Stimulated activated naive CD4-positive, alpha-beta T cell (primary cell): Measurements from ENCODE around the gene PRTG.
"Not testable (repeated sequence)": the region's sequence is repeated elsewhere in the genome, so short reads cannot be mapped to it uniquely, and the experiment has no call there.

ENCODE experiments used
- DNase-seq, 6 experiments: peaks; one replicate each; lab custom pipeline; 2025; lab: John Stamatoyannopoulos, UW

Gene PRTG

DNA sequence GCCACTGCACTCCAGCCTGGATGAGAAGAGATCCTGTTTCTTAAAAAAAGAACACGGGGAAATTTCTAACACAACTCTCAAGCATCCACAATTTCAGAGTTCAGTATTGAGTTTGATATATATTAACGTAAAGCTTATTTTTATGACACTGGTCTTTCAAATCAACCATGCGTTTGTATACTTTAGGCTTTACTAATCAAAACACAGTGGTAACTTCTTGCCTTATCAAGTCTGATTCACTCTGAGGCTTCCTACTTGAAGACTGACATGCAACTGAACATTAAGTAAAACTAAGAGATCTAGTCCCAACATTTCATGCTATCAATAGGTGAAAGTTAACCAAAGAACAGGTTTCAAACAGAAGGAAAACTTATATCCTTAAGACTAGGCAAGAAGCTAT, 46.7 kb downstream of the PRTG start:
- DNase-seq, result no peak

DNA sequence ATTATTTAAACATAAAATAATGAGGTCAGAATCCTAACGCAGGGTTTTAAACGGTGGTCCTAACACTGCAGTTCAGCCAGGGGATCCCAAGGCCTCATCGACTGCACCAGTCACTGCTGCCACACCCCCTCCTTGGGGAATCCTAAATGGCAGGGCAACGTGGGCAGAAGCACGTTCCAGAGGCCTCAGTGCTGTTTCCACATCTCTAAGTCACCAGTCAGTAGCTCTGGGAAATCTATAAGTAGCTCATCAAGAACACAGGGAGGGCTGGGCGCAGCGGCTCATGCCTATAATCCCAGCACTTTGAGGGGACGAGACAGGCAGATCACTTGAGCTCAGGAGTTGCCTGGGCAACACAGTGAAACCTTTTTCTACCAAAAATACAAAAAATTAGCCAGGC, 47.5 kb downstream of the PRTG start:
- no peak for DNase-seq

DNA sequence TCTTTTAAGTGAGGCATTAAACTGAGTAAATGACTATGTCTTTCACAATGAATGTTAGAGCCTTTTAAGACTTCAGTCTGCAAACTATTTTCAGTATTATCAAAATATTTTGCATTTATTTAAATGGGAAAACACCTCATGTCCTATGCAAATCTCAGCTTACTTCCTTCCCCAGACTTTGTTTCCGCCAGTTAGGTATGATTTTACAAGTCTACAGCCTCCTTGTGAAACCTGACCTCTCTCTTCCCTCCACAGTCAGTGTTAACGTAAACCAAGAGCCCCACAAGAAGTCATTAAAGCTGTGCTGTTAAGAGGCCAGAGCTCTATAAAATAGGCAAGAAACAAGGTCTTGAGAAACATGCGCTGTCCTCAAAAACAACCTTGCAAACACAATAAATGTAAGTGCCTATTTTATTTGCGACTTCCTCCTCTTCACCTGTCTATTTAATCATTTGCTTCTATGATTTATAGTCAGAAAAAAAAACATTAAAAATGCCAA, 48.3 kb downstream of the PRTG start:
- DNase-seq, result no peak

DNA sequence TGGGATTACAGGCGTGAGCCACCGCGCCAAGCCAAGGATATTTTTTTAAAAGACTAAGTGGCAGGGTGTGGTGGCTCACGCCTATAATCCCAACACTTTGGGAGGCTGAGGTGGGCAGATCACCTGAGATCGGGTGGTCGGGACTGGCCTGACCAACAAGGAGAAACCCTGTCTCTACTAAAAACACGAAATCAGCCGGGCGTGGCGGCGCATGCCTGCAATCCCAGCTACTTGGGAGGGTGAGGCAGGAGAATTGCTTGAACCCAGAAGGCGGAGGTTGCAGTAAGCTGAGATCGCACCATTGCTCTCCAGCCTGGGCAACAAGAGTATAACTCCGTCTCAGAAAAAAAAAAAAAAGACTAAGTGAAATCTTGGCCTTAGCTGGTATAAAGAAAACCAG, 49.8 kb downstream of the PRTG start:
- DNase-seq, result not testable (repeated sequence)

DNA sequence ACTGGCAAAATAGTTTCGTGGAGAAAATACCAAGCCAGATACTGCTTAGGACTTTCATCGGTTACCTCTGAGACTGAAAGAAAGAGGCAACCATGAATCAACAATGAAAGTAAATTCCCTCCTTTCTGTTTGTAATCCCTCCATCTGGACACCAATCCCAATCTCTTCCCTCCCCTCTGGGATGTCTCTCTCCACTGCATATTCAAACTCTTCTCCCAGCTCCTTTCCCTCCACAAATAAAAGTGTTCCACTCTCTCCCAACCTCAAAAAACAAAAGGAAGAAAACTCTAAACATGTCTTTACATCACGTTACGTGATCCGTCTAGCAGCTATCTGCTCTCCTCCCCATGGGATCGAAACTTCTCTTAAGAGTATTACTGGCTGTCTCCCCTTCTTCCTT, 55.2 kb downstream of the PRTG start:
- no peak for DNase-seq

DNA sequence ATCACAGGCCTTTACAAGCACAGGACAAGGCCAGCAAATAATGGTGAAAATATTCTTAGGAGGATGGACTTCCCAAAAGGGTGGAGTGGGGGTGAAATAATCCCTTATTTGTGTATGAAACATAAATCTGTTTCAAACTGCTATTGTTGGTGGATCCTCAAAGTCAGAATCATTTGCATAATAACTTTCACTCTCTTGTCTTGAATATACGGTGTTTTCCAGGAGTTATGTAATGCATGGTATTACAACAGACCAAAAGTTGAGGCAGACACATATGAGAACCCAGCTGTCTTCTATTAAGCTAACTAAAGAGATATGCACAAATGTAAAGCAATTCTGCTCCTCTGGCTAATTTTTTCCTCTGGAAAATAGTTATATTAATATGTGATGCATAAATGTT, 57.7 kb downstream of the PRTG start:
- DNase-seq, result no peak

DNA sequence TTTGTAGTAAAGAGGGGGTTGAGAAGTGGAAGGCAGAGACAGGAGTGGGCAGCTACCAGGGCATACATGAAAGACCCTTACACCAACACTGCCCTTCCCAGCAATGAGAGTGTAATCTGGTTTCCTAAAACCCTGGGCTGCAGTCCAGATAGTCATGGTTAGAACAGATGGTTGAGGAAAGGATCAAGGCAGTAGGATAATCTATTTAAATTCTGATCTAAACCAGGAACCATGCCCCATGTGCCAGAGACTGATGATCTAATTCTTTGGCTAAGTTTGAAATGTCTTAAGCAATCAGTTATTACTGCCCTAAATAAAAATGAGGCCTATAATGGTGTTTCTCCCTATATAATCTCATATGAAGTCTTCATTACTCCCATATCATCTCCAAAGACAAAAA, 59.6 kb downstream of the PRTG start:
- no peak for DNase-seq

DNA sequence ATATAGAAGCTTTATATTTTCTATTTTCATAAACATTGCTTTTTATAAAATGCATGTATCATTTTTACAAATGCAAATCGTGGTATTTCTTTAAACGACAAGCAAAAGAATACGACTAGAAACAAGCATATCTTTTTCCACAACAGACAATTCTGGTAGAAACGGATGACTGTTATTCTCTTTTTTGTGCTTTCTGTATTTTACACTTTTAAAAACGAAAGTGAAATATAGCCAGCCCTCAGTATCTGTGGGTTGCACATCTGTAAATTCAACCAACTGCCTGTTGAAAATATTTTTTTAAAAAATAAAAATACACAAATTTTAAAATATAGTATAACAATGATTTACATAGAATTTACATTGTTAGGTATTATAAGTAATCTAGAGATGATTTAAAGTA, 61.3 kb downstream of the PRTG start:
- DNase-seq, result no peak

DNA sequence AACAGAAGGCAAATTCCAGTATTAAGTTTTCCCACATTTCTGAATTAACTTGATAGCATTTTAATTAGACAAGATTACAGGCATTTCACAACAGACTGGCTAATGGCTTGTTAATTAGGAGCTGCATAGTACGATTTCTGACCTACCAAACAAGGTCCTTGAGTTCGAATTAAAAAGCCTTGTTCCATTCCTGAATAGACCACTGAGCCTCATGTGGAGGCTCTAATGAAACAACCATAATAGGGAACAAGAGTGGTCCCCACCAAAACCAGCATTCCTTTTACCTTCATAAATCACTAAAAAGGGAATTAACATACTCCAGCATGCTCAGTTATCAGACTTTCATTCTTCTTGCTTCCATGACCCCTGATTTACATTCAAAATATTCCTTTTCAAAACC, 66.4 kb downstream of the PRTG start:
- no peak for DNase-seq

DNA sequence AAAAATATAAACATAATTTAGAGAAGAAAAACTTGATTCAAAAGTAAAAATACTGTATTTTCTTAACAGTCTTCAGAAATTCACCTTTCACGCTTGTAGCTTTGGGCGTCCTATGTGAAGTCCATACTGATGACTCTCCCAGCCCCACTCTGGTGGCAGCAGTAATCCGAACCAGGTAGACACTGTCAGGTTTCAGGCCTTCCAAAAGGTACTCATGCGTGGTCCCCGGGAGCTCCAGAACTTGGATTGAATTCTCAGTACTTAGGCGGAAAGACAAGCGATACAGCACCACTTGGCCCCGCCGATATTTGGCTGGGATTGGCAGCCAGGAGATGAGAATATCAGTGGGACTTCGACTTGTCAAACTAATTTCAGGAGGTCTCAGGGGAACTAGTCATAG, 69.7 kb downstream of the PRTG start:
- no peak for DNase-seq

DNA sequence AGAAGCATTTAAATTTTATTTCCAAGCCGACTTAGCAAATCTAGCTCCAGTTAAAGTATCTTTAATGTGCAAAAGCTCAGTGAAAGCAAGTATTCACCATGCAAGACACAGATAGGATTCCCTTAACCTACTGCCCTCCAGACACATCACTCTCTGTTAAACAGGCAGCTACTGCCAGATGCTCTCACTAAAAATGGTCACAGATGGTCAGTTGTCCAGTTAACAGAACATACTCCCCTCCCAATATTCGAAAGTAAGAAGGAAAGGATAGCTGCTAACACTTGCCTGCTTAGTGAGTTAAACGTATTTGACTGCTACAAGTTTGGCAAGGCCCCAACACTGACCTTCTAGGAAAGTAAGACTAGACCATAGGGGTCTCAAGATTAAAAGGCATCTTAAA, 73.7 kb downstream of the PRTG start:
- DNase-seq, result no peak

DNA sequence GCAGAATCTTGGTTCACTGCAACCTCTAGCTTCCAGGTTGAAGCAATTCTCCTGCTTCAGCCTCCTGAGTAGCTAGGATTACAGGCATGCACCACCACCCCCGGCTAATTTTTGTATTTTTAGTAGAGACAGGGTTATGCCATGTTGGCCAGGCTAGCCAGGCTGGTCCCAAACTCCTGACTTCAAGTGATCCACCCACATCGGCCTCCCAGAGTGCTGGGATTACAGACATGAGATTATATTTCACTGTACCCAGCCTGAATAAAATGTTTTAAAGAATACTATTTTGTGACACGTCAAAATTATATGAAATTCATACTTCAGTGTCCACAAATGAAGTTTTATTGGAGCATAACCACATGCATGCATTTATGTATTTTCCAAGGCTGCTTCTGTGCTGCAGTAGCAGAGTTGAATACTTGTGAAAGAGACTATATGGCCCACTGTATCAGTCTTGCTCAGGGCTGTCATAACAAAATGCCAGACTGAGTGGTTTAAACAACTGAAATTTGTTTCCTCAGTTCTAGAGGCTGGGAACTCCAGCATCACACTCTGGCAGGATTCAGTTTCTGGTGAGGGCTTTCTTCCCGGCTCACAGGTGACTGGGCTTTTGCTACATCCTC, 77.2 kb downstream of the PRTG start:
- no peak for DNase-seq

DNA sequence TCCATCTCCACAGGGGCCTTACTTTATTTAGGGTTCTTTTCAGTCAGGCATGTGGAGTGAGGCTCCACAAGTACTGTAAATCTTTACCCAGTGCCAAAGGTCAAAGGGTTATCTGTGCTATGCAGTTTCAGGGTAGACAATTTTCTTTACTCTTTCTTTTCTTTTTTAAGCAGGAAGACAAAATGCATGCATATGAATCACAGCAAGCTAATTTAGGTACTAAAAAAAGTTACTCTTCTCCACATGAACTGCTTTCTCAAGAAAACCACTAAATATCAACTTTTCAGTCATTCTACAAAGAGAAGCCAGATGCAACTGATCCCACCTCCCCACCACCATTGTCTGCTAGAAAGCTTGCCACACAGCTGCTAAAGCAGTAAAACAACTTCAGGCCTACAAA, 81.5 kb downstream of the PRTG start:
- no peak for DNase-seq

DNA sequence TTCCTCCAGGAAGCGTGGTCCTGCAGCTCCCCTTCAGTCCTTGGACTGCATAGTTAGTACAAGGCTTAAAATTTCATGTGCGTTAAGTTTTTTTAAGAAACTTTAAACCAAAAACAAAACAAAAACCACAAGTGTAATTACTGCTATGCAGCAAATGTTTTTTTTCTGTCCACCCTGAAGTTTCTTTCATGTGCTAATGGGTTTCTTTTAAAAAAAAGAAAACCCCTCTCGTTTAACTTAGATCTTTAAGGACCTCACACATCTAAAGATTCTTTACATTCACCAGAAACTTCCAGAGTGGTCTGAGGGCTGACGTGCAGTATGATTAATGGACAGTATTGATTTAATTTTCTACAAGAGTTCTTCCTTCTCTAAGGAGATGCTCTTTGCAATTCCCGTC, 82.8 kb downstream of the PRTG start:
- DNase-seq, result no peak

DNA sequence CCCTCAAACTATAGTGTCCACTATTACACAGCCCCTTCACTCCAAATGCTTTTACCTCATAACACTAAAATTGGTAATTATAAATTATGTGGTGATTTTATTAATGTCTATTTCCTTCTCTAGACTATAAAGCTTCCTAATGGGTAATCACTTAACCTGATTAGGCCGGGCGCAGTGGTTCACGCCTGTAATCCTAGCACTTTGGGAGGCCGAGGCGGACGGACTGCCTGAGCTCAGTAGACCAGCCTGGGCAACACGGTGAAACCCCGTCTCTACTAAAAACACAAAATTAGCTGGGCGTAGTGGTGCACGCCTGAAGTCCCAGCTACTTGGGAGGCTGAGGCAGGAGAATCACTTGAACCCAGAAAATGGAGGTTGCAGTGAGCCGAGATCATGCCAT, 83.5 kb downstream of the PRTG start:
- DNase-seq, result no peak

DNA sequence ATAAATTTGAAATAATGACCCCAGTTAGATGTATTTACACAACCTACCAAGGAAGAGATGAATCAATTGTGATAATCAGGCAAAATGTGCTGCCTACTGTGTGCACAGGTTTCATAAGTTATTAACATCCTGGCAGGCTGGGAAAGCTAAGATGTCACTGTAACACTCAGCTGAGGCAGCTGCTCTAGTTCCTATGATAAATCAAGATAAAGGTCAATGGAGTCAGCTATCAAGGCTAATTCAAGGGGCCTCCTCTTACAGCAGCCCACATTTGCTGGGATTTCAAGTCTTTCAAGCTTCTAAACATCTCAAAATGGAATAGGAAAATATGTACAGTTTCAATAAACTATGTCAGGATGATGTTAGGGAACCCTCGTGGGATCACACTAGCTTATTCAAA, 84.1 kb downstream of the PRTG start:
- no peak for DNase-seq

DNA sequence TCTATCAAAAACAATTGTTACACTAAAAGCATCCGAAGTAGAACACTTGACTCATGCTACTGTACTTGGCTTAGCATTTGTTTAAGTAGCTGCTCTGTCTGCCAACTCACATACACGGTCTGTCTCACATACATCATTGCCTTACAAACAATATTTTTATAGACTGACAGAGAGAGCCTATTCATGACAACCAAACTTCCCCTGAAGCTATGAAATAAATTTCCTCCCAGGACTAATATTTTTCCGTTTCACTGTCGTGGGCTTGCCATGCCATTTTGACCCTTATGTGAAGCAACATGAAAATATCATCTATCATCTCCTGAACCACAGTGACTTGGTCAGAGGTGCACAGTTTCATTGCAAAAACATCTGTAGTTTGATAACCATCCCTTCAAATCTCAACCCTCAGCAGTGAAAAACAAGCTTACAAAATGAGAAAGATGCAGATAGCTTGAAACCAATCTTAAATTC, 88.4 kb downstream of the PRTG start:
- DNase-seq, result no peak

DNA sequence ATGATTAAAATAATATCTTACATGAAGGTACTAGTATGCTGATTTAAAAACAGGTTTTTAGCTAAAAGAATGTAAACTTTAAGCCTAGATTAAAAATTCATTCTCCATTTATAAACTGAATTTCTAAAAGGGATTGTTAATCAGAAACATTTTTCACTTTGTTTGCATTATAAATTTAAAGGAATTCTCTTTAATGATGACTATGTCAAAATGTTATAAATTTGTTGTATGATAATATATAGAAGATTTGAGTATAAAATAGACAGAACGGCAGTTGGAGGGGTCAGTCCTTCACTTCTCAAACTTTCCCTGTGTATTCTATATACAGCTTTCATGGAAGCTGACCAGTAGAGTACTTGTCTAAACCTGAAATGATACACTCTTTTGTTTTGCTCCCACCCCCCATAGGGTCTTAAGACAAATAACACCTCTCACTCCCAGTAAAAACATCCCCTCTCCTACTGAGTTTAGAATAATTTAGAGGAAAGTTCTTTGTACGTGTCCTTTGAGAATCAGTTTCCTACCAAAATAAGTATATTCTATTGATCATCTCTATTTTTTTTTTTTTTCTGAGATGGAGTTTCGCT, 90.0 kb downstream of the PRTG start:
- no peak for DNase-seq

DNA sequence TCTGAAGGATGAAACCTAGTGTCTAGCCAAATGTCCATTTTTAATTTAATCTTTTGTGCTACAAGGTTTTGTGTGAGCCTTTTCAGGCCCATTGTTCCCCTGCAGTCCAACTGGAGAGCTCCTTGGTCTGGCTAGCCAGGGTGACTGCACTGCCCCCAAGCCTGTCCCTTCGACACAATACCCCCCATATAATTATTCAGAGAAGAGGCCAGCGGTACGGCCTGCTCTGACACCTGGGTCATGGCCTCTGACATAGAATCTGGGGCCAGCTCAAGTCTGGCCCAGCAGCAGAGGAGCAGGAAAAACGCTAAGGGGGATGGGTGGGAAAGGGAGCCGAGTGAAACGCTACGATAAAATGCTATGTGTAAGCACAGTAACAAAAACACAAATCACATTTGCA, 90.6 kb downstream of the PRTG start:
- no peak for DNase-seq

DNA sequence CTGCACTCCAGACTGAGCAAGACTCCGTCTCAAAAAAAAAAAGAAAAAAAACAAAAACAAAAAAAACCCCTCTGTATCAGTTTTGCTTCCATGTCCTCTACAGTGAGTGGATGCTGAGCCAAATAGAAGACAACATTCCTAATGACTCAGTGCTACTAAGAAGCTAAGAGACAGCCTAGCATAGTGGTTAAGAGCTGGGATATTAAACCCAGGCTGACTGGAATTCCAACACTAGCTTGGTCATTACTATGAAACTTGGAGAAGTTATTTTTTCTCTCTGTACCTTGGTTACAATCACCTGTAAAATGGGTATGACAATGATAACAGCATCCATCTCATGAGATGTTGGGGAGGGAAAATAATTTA, 93.9 kb downstream of the PRTG start:
- no peak for DNase-seq

DNA sequence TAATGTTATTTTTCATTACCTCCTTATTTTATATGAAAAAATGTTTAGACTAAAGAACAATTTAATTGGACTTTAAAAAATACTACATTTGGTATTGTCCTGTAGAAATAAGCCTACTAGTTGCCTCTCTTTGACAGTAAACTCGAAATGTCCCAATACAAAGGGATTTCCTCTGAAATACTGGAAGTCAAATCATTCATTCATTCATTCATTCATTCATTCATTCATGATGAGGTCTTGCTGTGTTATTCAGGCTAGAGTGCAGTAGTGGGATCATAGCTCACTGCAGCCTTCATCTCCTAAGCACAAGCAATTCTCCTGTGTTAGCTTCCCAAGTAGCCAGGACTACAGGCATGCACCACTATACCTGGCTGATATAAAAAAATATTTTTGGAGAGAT, 104.2 kb downstream of the PRTG start:
- no peak for DNase-seq

DNA sequence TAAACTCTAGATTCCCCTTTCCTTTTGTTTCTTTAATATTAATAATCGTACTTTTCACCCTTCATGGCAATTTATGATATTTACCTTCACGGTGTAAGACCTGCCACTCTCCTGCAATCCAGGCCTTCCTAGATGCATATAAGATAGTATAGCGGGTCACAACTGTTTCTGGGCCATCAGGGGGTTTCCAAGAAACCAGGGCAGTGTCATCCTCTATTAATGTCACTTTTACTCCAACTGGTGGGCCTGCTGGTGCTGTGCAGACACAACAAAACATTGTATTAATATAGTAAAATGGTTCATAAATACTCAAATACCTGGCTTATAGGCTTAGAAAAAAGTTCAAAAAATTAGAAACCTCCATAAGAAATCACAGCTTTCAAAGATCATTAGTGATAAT, 105.9 kb downstream of the PRTG start:
- no peak for DNase-seq

DNA sequence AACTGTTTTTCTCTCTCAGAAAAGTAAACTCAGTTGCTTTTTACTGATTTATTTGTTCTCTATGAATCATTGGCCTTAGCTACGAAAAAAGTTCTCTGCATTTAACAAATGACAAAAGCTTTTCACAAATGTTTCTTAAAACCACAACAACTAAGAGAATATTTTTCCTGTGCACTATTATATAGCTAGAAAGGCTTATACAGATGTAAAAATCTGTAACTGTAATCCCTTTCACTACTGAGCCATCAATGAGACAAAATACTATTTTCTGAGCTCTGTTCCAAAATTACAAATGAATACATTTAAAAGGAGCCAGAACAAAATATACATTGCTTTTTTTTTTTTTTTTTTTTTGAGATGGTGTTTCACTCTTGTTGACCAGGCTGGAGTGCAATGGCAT, 109.2 kb downstream of the PRTG start:
- DNase-seq, result no peak

DNA sequence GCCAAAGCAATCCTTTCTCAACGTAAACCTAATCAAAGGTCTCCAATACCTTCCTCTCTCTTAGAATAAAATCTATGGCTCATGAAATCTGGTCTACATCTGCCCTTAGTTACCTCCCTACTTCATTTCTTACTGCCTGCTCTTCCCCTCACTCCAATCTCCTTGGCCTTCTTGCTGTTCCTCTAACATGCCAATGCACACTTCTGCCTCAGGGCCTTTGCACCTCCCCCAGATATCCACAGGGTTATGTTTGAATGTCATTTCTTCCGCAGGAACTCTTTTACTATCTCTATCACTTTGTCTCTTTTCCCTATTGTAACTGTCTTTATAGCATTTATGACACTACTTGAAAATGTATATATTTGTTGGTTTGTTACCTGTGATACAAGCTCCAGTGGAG, 110.5 kb downstream of the PRTG start:
- no peak for DNase-seq
